ENCODE results near the gene OR10H3. TPM values are rescaled to one million over a fixed set of nuclear protein-coding genes. Genes with fewer than 3 reads are reported as not detected.

The OR10H3 gene
- total RNA-seq (not detected), polyA plus RNA-seq (not detected)
- long read RNA-seq, donor 1, result 0 reads
- long read RNA-seq, donor 2, result 0 reads
- long read RNA-seq, donor 3, result 0 reads
- long read RNA-seq, donor 4, result 0 reads
- long read RNA-seq, donor 5, result 0 reads
- long read RNA-seq, donor 6, result 0 reads
- long read RNA-seq, donor 7, result 0 reads
- long read RNA-seq, donor 8, result 0 reads
- long read RNA-seq, donor 9, result 0 reads
- long read RNA-seq, donor 10, result 0 reads

- H3K36me3 ChIP-seq (ENCODE audit: control insufficient read depth in 2 of 2, insufficient read depth in 2 of 2, low read length in 1 of 2), result no peaks in the 10 kb centered on the region
- H3K27ac ChIP-seq (ENCODE audit: low read depth in 1 of 2, low read length in 1 of 2), result no peak within 1 kb of the TSS
Measured at GRCh38 chr19:15737722-15738121, at the start of gene OR10H3. Gene OR10H3 (plus strand): TSS chr19:15737985. CDS start chr19:15741393, 3,408 bp downstream.

GRCh38 chr19:15696654-15697194, 41.1 kb upstream of the OR10H3 start:
- no peak overlapping the region for H3K4me3 ChIP-seq (ENCODE audit: low read length in 2 of 2)
- H3K4me1 ChIP-seq (ENCODE audit: control insufficient read depth in 2 of 2, insufficient read depth in 2 of 2, low read length in 2 of 2), result no peaks in the 10 kb centered on the region
- WGBS, result 75% methylated on average over 19 of the region's 19 CpGs
- no peaks in the 10 kb centered on the region for H3K36me3 ChIP-seq (ENCODE audit: control insufficient read depth in 2 of 2, insufficient read depth in 2 of 2, low read length in 1 of 2)
- no peaks in the 10 kb centered on the region for H3K27me3 ChIP-seq (ENCODE audit: control insufficient read depth in 2 of 2, insufficient read depth in 1 of 2, low read length in 1 of 2)
- DNase-seq (ENCODE audit: low read depth in 6 of 9, low spot score in 9 of 9), result no peak
- H3K9me3 ChIP-seq (ENCODE audit: control insufficient read depth in 2 of 2, insufficient read depth in 1 of 2, low read length in 1 of 2), result no peaks in the 10 kb centered on the region
- H3K27ac ChIP-seq (ENCODE audit: low read depth in 1 of 2, low read length in 1 of 2), result no peak overlapping the region

More at GRCh38 chr19:15737722-15738121, at the start of gene OR10H3:
- peaks cover 0 to 2% of the 10 kb centered on the region in 2 donors for H3K27me3 ChIP-seq (ENCODE audit: control insufficient read depth in 2 of 2, insufficient read depth in 1 of 2, low read length in 1 of 2)
- 71% methylated on average over 4 of the region's 4 CpGs for WGBS
- no peak within 1 kb of the TSS for H3K4me3 ChIP-seq (ENCODE audit: low read length in 2 of 2)
- H3K9me3 ChIP-seq (ENCODE audit: control insufficient read depth in 2 of 2, insufficient read depth in 1 of 2, low read length in 1 of 2), result peaks cover 0 to 8% of the 10 kb centered on the region in 2 donors
- no peak for DNase-seq (ENCODE audit: low read depth in 6 of 9, low spot score in 9 of 9)
- H3K4me1 ChIP-seq (ENCODE audit: control insufficient read depth in 2 of 2, insufficient read depth in 2 of 2, low read length in 2 of 2), result no peaks in the 10 kb centered on the region

GRCh38 chr19:15701757-15702533, 35.8 kb upstream of the OR10H3 start:
- H3K4me3 ChIP-seq (ENCODE audit: low read length in 2 of 2), result no peak overlapping the region
- no peaks in the 10 kb centered on the region for H3K36me3 ChIP-seq (ENCODE audit: control insufficient read depth in 2 of 2, insufficient read depth in 2 of 2, low read length in 1 of 2)
- no peak overlapping the region for H3K27ac ChIP-seq (ENCODE audit: low read depth in 1 of 2, low read length in 1 of 2)
- H3K27me3 ChIP-seq (ENCODE audit: control insufficient read depth in 2 of 2, insufficient read depth in 1 of 2, low read length in 1 of 2), result no peaks in the 10 kb centered on the region
- H3K4me1 ChIP-seq (ENCODE audit: control insufficient read depth in 2 of 2, insufficient read depth in 2 of 2, low read length in 2 of 2), result peaks cover 0 to 4% of the 10 kb centered on the region in 2 donors
- H3K9me3 ChIP-seq (ENCODE audit: control insufficient read depth in 2 of 2, insufficient read depth in 1 of 2, low read length in 1 of 2), result no peaks in the 10 kb centered on the region
- peak in 1 of 9 donors; percentile 3 for DNase-seq (ENCODE audit: low read depth in 6 of 9, low spot score in 9 of 9)
- 76% methylated on average over 4 of the region's 4 CpGs for WGBS

GRCh38 chr19:15702534-15702930, 35.3 kb upstream of the OR10H3 start:
- H3K27me3 ChIP-seq (ENCODE audit: control insufficient read depth in 2 of 2, insufficient read depth in 1 of 2, low read length in 1 of 2), result no peaks in the 10 kb centered on the region
- DNase-seq (ENCODE audit: low read depth in 6 of 9, low spot score in 9 of 9), result peak in 3 of 9 donors; percentile 1 to 41 (median 16)
- no peaks in the 10 kb centered on the region for H3K36me3 ChIP-seq (ENCODE audit: control insufficient read depth in 2 of 2, insufficient read depth in 2 of 2, low read length in 1 of 2)
- H3K9me3 ChIP-seq (ENCODE audit: control insufficient read depth in 2 of 2, insufficient read depth in 1 of 2, low read length in 1 of 2), result no peaks in the 10 kb centered on the region
- no peak overlapping the region for H3K4me3 ChIP-seq (ENCODE audit: low read length in 2 of 2)
- H3K4me1 ChIP-seq (ENCODE audit: control insufficient read depth in 2 of 2, insufficient read depth in 2 of 2, low read length in 2 of 2), result peaks cover 0 to 4% of the 10 kb centered on the region in 2 donors
- H3K27ac ChIP-seq (ENCODE audit: low read depth in 1 of 2, low read length in 1 of 2), result peak overlapping the region in 1 of 2 donors; percentile 32
- 8% methylated on average over 7 of the region's 7 CpGs for WGBS

- Histone ChIP-seq H3K4me3 (ENCODE audit: low read length in 2 of 2) (no peak overlapping the region), H3K9me3 (ENCODE audit: control insufficient read depth in 2 of 2, insufficient read depth in 1 of 2, low read length in 1 of 2) (no peaks in the 10 kb centered on the region), H3K36me3 (ENCODE audit: control insufficient read depth in 2 of 2, insufficient read depth in 2 of 2, low read length in 1 of 2) (no peaks in the 10 kb centered on the region), H3K27me3 (ENCODE audit: control insufficient read depth in 2 of 2, insufficient read depth in 1 of 2, low read length in 1 of 2) (no peaks in the 10 kb centered on the region), H3K4me1 (ENCODE audit: control insufficient read depth in 2 of 2, insufficient read depth in 2 of 2, low read length in 2 of 2) (no peaks in the 10 kb centered on the region), H3K27ac (ENCODE audit: low read depth in 1 of 2, low read length in 1 of 2) (no peak overlapping the region)
- WGBS, result 83% methylated on average over 3 of the region's 3 CpGs
- no peak for DNase-seq (ENCODE audit: low read depth in 6 of 9, low spot score in 9 of 9)
Measured at GRCh38 chr19:15714638-15715037, 23.1 kb upstream of the OR10H3 start.

- no peak overlapping the region for H3K27ac ChIP-seq (ENCODE audit: low read depth in 1 of 2, low read length in 1 of 2)
- H3K27me3 ChIP-seq (ENCODE audit: control insufficient read depth in 2 of 2, insufficient read depth in 1 of 2, low read length in 1 of 2), result no peaks in the 10 kb centered on the region
- no peaks in the 10 kb centered on the region for H3K9me3 ChIP-seq (ENCODE audit: control insufficient read depth in 2 of 2, insufficient read depth in 1 of 2, low read length in 1 of 2)
- no peak for DNase-seq (ENCODE audit: low read depth in 6 of 9, low spot score in 9 of 9)
- no peaks in the 10 kb centered on the region for H3K36me3 ChIP-seq (ENCODE audit: control insufficient read depth in 2 of 2, insufficient read depth in 2 of 2, low read length in 1 of 2)
- 96% methylated on average over 1 of the region's 1 CpG for WGBS
- no peaks in the 10 kb centered on the region for H3K4me1 ChIP-seq (ENCODE audit: control insufficient read depth in 2 of 2, insufficient read depth in 2 of 2, low read length in 2 of 2)
- H3K4me3 ChIP-seq (ENCODE audit: low read length in 2 of 2), result no peak overlapping the region
Measured at GRCh38 chr19:15715642-15716041, 22.1 kb upstream of the OR10H3 start.

GRCh38 chr19:15717809-15718208, 20.0 kb upstream of the OR10H3 start:
- Histone ChIP-seq H3K9me3 (ENCODE audit: control insufficient read depth in 2 of 2, insufficient read depth in 1 of 2, low read length in 1 of 2) (peaks cover 0 to under 1% of the 10 kb centered on the region in 2 donors), H3K36me3 (ENCODE audit: control insufficient read depth in 2 of 2, insufficient read depth in 2 of 2, low read length in 1 of 2) (no peaks in the 10 kb centered on the region), H3K27ac (ENCODE audit: low read depth in 1 of 2, low read length in 1 of 2) (no peak overlapping the region), H3K27me3 (ENCODE audit: control insufficient read depth in 2 of 2, insufficient read depth in 1 of 2, low read length in 1 of 2) (peaks cover 0 to 1% of the 10 kb centered on the region in 2 donors), H3K4me1 (ENCODE audit: control insufficient read depth in 2 of 2, insufficient read depth in 2 of 2, low read length in 2 of 2) (no peaks in the 10 kb centered on the region), H3K4me3 (ENCODE audit: low read length in 2 of 2) (no peak overlapping the region)
- 24% methylated on average over 6 of the region's 6 CpGs for WGBS
- DNase-seq (ENCODE audit: low read depth in 6 of 9, low spot score in 9 of 9), result no peak

GRCh38 chr19:15721268-15721667, 16.5 kb upstream of the OR10H3 start:
- Histone ChIP-seq H3K36me3 (ENCODE audit: control insufficient read depth in 2 of 2, insufficient read depth in 2 of 2, low read length in 1 of 2) (no peaks in the 10 kb centered on the region), H3K27me3 (ENCODE audit: control insufficient read depth in 2 of 2, insufficient read depth in 1 of 2, low read length in 1 of 2) (peaks cover 0 to 7% of the 10 kb centered on the region in 2 donors), H3K9me3 (ENCODE audit: control insufficient read depth in 2 of 2, insufficient read depth in 1 of 2, low read length in 1 of 2) (peaks cover 0 to 1% of the 10 kb centered on the region in 2 donors), H3K4me1 (ENCODE audit: control insufficient read depth in 2 of 2, insufficient read depth in 2 of 2, low read length in 2 of 2) (no peaks in the 10 kb centered on the region), H3K4me3 (ENCODE audit: low read length in 2 of 2) (no peak overlapping the region), H3K27ac (ENCODE audit: low read depth in 1 of 2, low read length in 1 of 2) (no peak overlapping the region)
- DNase-seq (ENCODE audit: low read depth in 6 of 9, low spot score in 9 of 9), result no peak
- 93% methylated on average over 1 of the region's 1 CpG for WGBS

GRCh38 chr19:15722956-15723355, 14.8 kb upstream of the OR10H3 start:
- Histone ChIP-seq H3K27ac (ENCODE audit: low read depth in 1 of 2, low read length in 1 of 2) (no peak overlapping the region), H3K27me3 (ENCODE audit: control insufficient read depth in 2 of 2, insufficient read depth in 1 of 2, low read length in 1 of 2) (peaks cover 0 to 7% of the 10 kb centered on the region in 2 donors), H3K9me3 (ENCODE audit: control insufficient read depth in 2 of 2, insufficient read depth in 1 of 2, low read length in 1 of 2) (peaks cover 0 to 1% of the 10 kb centered on the region in 2 donors), H3K4me1 (ENCODE audit: control insufficient read depth in 2 of 2, insufficient read depth in 2 of 2, low read length in 2 of 2) (no peaks in the 10 kb centered on the region), H3K4me3 (ENCODE audit: low read length in 2 of 2) (no peak overlapping the region), H3K36me3 (ENCODE audit: control insufficient read depth in 2 of 2, insufficient read depth in 2 of 2, low read length in 1 of 2) (no peaks in the 10 kb centered on the region)
- WGBS, result 33% methylated on average over 25 of the region's 25 CpGs
- DNase-seq (ENCODE audit: low read depth in 6 of 9, low spot score in 9 of 9), result no peak

Measured in thymus (tissue), 14 donors.